ENCODE results near the gene NUDT14. TPM values are rescaled to one million over a fixed set of nuclear protein-coding genes. Genes with fewer than 3 reads are reported as not detected.

Gene NUDT14
- total RNA-seq, 4 donors from 2014 or later = 17.0 to 53.9 (median 32.6) TPM

DNA sequence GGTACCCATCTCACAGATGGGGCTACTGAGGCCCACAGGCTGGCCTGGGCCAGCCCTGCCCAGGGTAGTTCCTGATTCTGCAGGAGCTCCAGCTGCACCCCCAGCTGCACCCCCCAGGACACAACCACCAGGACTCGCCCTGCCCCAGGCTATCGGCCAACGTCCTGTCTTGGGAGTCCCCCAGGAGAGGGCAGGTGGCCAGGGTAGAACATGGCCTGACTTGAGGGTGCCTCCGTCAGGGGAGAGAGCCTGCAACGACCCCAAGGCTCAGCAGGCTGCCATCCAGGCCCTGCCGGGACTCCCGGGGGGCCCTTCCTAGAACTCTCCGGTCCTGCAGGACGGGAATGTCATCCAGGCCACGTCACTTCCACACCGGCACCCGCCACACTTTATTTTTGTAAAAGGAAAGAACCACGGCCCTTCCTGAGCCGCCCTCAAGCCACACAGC lies 28.3 kb downstream of the NUDT14 start:
- TF ChIP-seq CTCF (IDR thresholded peaks at IDR 0.05) = no peak
- TF ChIP-seq POLR2AphosphoS5 (IDR thresholded peaks at IDR 0.05) = no peak
- TF ChIP-seq EP300 (IDR thresholded peaks at IDR 0.05; ENCODE audit: low read depth) = no peak
- TF ChIP-seq POLR2A (IDR thresholded peaks at IDR 0.05) = no peak
- Histone ChIP-seq H3K27me3 (no peaks in the 10 kb centered on the region), H3K4me1 (no peaks in the 10 kb centered on the region), H3K9me3 (no peaks in the 10 kb centered on the region), H3K4me3 (no peak overlapping the region), H3K36me3 (no peaks in the 10 kb centered on the region), H3K27ac (no peak overlapping the region)
- DNase-seq = no peak
- WGBS, 2 donors (ENCODE audit: low coverage in 1 of 2) = 79% methylated on average over 14 of the region's 14 CpGs; no CpG with 5 or more reads in 1 of the 2 donors
- intact Hi-C loops (cut with DNase I; ENCODE audit: low total_unique reads) (no loop called here), in situ Hi-C loops (cut with MboI; ENCODE audit: low pct_ligation_motif_present in 1 of 4, low pct_unique_long_range_greater_than_20kb in 1 of 4, low sequenced_read_pairs in 3 of 4) (no loop called here)

GRCh38 chr14:105151838-105152793 lies 29.0 kb downstream of the NUDT14 start:
- H3K4me3 ChIP-seq = no peak overlapping the region
- no peaks in the 10 kb centered on the region for H3K27me3 ChIP-seq
- no peak overlapping the region for H3K27ac ChIP-seq
- H3K9me3 ChIP-seq = no peaks in the 10 kb centered on the region
- DNase-seq = no peak
- H3K36me3 ChIP-seq = no peaks in the 10 kb centered on the region
- H3K4me1 ChIP-seq = no peaks in the 10 kb centered on the region
- intact Hi-C loops (cut with DNase I; ENCODE audit: low total_unique reads) (no loop called here), in situ Hi-C loops (cut with MboI; ENCODE audit: low pct_ligation_motif_present in 1 of 4, low pct_unique_long_range_greater_than_20kb in 1 of 4, low sequenced_read_pairs in 3 of 4) (no loop called here)
- TF ChIP-seq POLR2A (IDR thresholded peaks at IDR 0.05) (no peak), POLR2AphosphoS5 (IDR thresholded peaks at IDR 0.05) (no peak), CTCF (IDR thresholded peaks at IDR 0.05) (no peak), EP300 (IDR thresholded peaks at IDR 0.05; ENCODE audit: low read depth) (no peak)
- WGBS, 2 donors (ENCODE audit: low coverage in 1 of 2) = 79% methylated on average over 32 of the region's 44 CpGs; no CpG with 5 or more reads in 1 of the 2 donors

DNA sequence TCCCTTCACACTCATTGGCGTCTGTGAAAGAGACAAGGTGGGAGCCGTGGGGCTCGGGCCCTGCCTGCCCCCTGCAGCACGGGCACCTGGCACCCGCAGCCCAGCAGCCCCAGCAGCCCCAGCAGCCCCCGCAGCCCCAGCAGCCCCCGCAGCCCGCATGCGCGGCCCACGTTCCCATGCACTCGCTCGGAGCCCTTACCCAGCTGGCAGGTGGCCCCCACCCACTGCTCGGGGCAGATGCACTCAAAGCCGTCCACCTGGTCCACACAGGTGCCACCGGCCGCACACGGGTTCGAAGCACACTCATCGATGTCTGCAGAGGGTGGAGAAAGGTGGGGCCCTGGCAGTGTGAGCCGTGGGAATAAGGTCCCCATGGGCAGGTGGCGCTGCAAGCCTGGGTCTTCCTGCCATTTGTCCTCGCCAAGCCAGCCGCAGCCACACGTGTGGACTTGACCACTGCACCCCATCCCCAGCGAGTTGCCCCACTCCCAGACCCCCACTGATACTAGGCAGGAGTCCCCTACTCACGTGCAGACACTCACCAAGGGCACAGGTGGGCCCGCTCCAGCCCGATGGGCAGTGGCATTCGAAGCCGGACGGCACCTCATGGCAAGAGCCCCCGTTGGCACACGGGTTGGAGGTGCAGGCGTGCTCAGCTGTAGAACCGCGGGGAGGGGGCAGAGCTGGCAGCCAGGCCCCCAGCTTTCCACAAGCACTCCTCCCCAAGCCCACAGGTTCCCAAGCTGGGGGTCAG lies 29.9 kb downstream of the NUDT14 start:
- H3K4me1 ChIP-seq = no peaks in the 10 kb centered on the region
- H3K4me3 ChIP-seq = no peak overlapping the region
- in situ Hi-C loops (cut with MboI; ENCODE audit: low pct_ligation_motif_present in 1 of 4, low pct_unique_long_range_greater_than_20kb in 1 of 4, low sequenced_read_pairs in 3 of 4) (no loop called here), intact Hi-C loops (cut with DNase I; ENCODE audit: low total_unique reads) (no loop called here)
- no peaks in the 10 kb centered on the region for H3K36me3 ChIP-seq
- no peaks in the 10 kb centered on the region for H3K27me3 ChIP-seq
- TF ChIP-seq POLR2AphosphoS5 (IDR thresholded peaks at IDR 0.05) (no peak), EP300 (IDR thresholded peaks at IDR 0.05; ENCODE audit: low read depth) (no peak), CTCF (IDR thresholded peaks at IDR 0.05) (no peak), POLR2A (IDR thresholded peaks at IDR 0.05) (no peak)
- H3K9me3 ChIP-seq = no peaks in the 10 kb centered on the region
- no peak for DNase-seq
- no peak overlapping the region for H3K27ac ChIP-seq
- WGBS, 2 donors (ENCODE audit: low coverage in 1 of 2) = 87% methylated on average over 31 of the region's 37 CpGs; no CpG with 5 or more reads in 1 of the 2 donors

All from transverse colon (tissue), 4 donors.